HG02623 (cell line): ENCODE measurements around the gene XPO4.
"Not testable (repeated sequence)": the region's sequence is repeated elsewhere in the genome, so short reads cannot be mapped to it uniquely, and the experiment has no call there.

ENCODE experiments used
- ATAC-seq: cut with Tn5 transposase; IDR thresholded peaks from one replicate; pipeline ENCODE4 v1.9.1; 2021; ENCODE audit warnings: moderate library complexity; ENCODE audit not compliant: unreplicated experiment

Gene XPO4

DNA sequence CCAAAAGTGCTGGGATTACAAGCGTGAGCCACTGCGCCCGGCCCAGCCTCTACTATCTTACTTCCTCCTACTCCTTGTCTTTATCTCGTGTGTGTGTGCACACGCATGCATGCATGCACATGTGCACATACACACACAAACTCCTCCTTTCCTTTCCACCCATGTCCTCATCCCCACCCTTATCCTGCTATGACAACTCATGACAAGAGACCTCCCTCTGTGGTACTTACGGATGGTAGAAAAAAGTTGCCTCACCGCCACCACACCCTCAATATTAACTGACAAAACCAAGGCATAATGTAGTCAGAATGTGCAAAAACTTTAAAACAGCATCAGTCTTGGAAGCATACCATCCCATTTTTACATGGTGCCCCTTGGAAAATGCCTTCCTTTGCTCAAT is 112.9 kb downstream of the XPO4 start:
- no peak for ATAC-seq

DNA sequence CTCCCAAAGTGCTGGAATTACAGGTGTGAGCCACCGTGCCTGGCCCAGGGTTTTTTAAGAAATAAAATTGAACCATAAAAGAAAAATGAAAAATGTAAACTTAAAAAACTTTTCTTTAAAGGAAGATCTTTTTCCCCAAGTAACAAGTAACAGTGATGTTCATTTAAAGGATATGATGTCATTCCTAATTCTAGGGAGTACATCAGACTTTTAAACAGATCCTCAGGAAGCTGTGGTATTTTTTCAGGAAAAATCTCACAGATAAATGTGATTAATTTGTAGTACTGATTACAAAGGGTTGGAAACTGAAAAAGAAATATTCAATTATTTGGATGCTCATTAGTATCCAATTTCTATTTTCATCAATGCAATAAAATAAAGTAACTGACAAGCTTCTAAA is 114.2 kb downstream of the XPO4 start:
- no peak for ATAC-seq

DNA sequence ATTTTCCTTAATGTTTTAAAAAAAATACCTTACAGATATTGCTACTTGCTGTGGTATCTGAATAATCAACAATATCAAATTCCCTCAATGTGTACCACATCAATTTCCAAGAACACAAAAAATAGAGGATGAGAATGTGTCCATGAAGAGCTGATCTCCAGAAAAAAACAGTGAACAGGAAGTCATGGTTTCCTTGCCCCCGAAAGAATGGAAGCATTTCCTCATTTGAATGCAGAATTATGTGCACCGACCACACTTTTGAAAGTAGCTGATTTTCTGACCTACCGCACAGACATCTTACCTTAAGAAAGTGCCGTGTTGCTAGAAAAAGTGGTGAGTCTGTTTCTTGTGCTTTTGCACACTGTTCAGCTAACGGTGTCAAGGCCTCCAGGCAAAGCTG is 115.4 kb downstream of the XPO4 start:
- no peak for ATAC-seq

DNA sequence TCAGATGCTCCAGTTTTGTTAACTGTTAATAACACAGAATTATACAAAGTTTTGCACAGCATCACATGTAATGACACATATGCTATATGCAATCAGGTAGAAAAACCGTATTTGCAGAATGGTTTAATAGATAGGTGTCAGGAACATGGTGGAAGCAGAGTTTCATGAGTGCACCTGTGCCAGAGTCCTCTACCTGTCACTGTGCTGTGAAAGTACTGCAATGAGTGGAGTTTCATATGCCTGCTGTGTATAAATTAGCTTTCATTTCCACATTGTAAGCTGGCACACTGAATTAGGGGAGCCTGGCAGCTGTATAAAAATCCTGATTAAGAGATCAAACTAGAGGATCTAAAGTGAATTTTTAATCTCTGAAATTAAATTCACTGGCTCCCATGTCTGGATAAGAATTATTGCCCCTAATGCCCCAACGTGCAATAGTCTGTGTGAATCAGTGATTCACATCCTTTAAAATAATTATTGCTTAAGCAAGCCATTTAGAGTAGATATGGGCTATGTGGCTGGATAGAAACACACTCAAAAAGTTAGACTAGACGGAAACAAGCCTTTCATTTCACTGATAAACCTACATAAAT is 120.3 kb downstream of the XPO4 start:
- ATAC-seq: peak; percentile 79

DNA sequence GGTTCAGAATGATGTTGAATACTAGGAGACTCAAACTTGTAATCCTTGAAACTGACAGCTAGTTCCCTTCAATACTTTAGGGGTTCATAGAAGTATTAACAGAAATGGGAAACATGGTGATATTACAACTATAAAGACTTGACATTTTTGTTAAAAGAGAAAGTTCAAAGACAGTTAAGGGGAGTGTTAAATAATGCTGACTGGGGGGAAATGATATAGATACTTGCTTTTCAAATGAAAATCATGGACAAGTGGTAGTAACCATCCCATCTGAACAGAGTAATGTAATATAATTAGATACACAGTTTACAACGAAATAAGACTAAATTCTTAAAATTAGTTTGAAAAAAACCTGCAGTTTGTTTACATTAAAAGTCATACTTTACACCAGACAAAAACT is 122.2 kb downstream of the XPO4 start:
- no peak for ATAC-seq

DNA sequence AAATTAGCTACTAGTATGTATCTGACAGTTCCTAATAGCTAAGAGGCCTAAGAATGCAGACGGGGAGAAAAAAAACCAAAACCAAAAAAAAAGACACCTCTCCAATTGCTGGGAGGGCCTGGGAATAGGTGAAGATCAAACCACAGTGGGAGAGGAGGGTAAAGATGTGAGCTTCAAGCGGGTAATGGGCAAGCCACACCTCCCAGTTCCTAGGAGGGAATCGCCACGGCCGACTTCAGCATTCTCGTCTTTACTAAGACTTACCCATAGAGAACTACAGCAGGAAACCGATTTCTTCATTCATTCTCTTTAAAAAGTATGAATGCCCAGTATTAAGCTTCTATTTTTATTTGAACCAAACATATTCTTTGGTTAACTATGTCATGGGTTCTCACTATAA is 123.1 kb downstream of the XPO4 start:
- no peak for ATAC-seq

DNA sequence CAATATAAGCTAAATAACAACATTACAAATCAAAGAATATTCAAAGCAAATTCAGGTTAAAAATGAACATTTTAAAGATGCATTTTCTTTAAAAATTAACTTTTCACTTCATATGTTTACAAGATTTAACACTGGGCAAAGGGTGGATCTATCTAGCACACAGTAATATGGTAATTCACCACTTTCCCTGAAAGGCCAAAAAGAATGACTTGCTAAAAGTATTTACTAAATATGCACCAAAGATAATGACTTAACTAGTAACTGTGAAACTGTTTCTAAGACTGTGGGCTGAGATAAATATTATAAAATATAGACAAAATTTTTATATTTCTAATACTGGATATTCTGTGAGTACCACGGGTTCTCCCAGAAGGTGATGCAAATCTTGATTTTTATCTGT is 124.2 kb downstream of the XPO4 start:
- ATAC-seq: no peak

DNA sequence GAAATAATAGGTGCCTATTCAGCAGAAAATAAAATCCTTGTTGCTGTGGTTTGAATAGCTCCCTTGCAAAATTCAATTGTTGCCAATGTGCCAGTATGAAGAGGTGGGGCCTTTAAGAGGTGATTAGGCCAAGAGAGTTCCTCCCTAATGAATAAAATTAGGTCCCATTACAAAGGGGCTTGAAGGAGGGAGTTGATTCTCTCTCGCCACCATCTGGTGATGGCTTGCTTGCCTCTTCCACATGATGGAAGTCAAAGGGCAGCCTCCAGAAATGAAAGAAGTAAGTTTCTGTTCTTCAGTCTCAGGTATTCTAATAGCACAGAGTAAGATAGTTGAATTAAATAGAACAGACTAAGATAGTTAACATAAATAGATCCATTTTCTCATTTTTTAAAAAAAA is 125.8 kb downstream of the XPO4 start:
- ATAC-seq: no peak

DNA sequence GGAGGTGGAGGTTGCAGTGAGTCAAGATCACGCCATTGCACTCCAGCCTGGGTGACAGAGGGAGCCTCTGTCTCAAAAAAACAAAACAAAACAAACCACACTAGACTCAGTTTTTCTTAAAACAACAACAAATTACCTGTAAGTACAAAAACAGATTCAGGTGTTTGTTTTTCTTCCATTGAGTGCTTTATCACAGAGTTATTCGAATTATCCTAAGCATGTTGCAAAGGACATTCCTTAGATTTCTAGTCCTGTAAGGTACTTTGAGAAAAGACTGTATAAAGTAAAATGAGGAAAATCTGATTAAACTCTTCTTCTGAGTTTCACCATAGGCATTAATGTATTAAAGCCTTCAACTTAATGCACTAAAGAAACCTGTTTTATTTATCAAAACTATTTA is 126.6 kb downstream of the XPO4 start:
- no peak for ATAC-seq

DNA sequence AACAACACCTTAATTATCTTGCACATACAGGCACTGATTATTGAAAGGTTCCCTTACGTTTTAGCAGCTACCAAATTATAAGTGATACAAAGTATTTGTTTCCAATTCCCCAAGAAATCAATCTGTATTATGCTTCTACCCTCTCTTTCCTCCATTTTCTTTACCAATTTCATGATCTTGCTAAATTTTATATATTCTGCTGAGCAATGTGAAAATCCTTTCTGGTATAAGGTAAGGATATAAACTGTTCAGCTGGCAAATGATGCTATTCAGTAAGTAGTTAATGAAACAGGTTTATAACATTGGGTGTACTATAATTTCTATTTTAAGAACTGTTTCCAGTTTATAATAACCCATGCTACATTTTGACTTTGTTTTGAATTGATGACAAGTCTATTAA is 127.8 kb downstream of the XPO4 start:
- ATAC-seq: no peak

DNA sequence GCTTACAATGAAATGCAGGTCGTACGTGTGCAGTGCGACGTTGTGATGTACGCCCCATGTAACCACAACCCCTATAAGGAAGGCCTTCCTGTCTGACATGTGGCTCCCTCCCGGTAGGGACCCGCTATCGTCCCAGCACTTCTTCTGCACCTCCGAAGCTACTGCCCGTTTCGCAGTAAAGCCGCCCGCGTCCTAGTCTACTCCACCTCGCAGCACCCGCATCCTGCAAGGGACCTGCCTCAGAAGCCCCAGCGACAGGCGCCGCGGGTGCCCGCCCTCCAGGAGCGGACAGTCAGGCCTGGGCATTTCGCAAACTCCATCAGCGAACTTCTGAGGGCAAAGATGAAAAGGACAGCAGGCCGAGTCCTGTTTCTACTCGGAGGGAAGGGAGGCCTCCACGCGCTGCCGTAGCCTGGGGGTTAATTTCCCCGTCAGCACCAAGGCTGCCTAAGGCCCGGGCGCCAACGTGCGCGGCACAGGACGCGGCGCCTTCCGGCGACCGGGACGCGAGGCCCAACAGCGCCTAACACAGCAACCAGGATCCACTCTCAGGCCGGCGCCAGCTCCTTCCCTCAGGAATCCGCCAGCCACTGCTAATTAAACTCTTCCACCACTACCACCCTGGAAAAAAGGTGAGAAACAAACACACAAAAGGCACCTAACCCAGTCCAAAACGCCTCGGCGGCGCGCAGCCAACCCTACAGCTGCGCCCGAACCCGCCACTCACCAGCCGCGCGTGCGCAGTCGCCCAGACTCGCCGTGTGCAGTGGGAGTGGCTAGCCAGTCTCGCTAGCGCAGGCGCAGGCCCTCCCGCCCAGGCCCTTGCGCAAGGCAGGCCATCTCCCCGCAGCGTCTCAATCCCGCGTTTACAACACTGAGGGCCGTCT is 129.1 kb downstream of the XPO4 start, which contains the start of gene EEF1AKMT1:
EEF1AKMT1 (minus strand) TSS at position 768 of the 887 bp plus-strand sequence. CDS start 16,363 bp downstream, outside the sequence.
- peak; percentile 83 for ATAC-seq

DNA sequence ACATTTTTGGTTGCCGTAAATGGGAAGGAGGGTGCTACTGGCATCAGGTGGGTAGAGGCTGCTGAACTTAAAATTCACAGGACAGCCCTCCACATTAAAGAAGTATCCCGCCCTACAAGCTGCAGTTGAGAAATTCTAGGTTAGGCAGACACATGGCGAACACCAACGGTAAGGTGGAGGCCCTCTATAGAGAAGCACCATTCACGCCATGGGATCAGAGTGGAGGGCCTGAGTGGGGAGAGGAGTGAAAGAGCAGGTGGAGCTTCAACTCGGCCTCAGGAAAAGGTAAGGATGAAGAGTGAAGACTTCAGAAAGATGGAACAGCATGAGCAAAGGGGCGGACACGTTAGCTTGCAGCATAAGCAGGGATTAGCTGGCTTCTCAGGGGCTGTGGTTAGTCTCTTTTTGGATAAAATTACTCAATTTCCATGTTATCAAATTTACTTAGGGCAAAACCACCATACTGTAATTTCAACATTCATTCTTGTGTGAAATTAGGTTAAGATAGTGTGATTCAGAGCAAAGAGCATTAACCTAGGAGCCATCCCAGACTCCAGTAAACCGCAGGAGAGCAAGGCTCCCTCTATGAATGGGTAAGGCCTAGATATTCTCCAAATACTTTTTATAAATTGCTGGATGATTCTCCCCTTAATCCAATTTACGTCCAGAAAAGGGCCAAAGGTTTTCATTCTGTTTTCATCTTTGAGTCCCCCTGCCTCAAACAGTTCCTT is 130.0 kb downstream of the XPO4 start:
- ATAC-seq: no peak

DNA sequence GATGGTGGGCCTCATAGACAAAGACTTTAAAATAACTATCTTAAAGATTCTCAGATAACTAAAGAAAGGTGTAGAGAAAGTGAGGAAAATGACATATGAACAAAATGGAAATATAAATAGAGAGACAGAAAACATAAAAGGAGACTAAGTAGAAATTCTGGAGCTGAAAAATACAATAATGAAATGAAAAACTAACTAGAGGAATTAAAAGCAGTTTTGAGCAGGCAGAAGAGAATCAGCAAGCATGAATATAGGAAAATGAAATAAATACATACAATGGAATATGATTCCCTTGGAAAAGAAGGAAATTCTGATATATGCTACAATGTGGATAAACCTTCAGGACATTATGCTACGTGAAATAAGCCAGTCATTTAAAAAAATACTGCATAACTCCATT is 132.7 kb downstream of the XPO4 start:
- no peak for ATAC-seq

DNA sequence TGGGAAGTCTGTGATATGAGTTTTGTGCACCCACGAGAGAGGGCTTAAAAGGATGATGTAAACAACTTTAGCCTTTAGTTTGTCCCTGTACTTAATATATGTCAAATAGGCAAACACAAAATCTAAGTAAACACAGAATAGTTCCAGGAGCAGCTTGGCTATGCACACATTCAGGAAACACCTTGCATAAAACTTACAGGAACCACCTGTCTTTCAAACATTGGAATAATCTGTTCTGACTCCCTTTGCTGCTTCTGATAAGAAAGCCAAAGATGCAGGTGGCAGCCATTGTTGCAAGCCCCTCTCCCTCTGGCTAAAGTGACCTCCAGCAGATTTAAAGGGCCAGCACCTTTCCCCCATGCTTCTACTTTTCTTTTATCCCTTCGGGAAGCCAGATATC is 133.5 kb downstream of the XPO4 start:
- ATAC-seq: no peak

DNA sequence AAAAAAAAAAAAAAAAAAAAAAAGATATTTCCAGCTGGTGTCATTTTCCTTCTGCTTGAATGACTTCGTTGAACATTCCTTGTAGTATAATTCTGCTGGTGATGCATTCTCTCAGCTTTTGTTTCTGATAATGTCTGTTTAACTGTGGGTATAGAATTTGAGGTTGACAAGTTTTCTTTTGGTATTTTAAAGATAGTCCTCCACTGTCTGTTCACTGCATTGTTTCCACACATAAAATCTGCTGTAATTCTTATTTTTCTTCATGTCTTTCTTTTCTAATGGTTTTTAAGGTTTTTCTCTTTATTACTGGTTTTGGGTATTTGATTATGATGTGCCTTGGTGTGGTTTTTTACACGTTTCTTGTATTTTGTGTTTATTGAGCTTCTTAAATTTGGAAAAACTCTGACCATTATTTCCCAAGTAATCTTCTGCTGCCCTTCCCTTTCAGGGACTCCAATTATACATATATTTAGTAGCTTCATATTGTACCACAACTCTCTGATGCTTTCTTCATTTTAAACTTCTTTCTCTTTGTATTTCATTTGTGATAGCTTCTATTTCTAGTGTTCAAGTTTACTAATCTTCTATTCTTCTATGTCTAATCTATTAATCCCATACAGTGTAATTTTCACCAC is 135.1 kb downstream of the XPO4 start:
- no peak for ATAC-seq

DNA sequence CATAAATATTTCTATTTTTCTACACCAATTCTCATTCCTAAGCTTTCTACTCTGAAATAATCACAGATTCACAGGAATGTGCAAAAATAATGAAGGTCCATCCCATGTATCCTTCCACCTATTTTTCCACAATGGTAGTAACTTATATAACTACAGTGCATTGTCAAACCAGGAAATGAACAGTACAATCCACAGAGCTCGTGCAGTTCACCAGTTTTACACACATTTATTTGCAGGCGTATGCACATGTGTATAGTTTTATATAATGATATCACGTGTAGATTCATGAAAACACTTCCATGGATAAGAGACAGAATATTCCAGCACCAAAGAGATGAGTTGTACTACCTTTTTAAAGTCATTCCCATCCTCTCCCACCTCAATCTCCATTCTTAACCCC is 141.7 kb downstream of the XPO4 start:
- ATAC-seq: no peak

DNA sequence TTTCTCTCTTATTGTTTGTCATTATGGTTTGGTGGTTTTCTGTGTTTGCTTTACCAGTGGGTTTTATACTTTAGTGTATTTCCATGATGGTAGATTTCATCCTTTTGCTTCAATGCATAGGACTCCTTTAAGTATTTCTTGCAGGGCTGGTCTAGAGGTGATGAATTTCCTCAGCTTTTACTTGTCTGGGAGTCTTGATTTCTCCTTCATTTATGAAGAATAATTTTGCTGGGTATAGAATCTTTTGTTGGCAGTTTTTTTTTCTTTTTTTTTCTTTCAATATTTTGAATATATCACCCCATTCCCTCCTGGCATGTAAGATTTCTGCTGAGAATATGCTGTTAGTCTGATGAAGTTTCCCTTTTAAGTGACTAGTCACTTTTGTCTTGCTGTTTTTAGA is 148.5 kb downstream of the XPO4 start:
- ATAC-seq: no peak

DNA sequence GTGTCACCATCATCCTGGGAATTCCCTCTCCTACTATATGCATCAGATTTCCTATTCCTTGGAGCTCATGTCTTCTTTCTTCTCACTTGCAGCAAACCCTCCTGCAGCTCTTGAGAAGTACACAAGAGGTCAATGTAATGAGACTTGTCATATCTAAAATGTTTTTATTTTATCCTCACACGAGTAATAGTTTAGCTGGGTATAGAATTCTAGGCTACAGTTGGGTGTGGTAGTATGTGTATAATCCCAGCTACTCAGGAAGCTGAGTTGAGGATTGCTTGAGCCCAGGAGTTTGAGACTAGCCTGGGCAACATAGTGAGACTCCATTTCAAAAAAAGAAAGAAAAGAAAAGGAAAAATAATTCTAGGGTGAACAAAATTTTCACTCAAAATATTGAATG is 153.2 kb downstream of the XPO4 start:
- no peak for ATAC-seq

DNA sequence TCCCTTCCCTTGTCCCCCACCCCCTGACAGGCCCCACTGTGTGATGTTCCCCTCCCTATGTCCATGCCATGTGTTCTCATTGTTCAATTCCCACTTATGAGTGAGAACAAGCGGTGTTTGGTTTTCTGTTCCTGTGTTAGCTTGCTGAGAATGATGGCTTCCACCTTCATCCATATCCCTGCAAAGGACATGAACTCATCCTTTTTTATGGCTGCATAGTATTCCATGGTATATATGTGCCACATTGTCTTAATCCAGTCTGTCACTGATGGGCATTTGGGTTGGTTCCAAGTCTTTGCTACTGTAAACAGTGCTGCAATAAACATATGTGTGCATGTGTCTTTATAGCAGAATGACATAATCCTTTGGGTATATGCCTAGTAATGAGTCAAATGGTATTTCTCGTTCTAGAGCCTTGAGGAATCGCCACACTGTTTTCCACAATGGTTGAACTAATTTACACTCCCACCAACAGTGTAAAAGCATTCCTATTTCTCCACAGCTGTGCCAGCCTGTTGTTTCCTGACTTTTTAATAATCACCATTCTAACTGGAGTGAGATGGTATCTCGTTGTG is 158.6 kb downstream of the XPO4 start:
- not testable (repeated sequence) for ATAC-seq

DNA sequence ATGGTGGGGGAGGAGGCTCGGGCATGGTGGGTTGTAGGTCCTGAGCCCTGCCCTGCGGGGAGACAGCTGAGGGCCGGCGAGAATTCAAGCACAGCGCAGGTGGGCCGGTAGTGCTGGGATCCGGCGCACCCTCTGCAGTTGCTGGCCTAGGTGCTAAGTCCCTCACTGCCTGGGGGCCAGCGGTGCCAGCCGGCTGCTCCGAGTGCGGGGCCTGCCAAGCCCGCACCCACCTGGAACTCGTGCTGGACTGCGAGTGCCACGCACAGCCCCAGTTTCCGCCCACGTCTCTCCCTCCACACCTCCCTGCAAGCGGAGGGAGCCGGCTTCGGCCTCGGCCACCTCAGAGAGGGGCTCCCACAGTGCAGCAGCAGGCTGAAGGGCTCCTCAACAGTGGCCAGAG is 162.5 kb downstream of the XPO4 start:
- ATAC-seq: no peak

DNA sequence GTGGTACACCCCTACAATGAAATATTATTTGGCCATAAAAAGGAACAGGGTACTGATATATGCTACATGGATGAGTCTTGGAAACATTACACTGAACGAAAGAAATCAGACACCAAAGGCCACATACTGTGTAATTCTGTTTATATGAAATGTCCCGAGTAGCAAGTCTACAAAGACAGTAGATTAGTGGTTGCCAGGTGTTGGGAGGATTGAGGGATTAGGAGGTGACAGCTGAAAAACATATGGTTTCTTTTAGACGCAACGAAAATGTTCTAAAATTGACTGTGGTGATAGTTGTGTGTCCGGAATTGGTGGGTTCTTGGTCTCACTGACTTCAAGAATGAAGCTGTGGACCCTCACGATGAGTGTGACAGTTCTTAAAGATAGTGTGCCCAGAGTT is 163.9 kb downstream of the XPO4 start:
- no peak for ATAC-seq
